ENCODE measurements around the gene SPTLC2. TPM values are rescaled to one million over a fixed set of nuclear protein-coding genes. Genes with fewer than 3 reads are reported as not detected.
A peak's percentile ranks its signal among the peaks of the same experiment; 100 is the strongest.

The SPTLC2 gene
- total RNA-seq, 4 donors from 2014 or later, result 14.5 to 51.3 (median 35.8) TPM

DNA sequence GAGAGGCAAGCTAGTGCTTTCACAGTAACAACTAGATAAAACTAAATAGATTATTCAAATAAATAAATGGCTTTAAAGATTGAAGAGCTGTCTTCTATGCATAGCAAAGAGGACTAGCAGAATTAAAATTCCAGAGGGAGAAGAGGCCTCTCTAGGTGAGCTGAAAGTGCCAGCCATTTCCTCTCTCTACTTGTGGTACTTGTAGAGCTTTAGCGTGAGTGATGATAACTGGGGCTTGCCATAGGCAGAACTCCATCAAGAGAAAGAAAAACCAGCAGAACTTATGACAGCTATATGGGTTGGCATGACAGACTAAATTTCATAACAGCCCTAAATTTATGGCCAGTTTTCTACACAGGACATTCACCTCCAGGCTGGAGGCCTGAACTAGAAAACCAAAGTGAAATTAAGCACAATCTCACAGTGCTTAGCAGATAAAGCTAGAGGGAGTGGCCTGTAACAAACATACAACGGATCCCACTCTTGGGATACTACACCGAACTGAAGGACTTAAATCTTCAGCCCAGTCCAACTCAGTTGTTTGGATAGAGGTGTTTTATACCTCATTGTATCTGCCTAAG, 11.0 kb downstream of the SPTLC2 start:
- Histone ChIP-seq H3K4me3 (no peak overlapping the region), H3K36me3 (no peaks in the 10 kb centered on the region), H3K9me3 (no peaks in the 10 kb centered on the region), H3K27ac (peak overlapping the region; percentile 19 to 76 (median 50)), H3K4me1 (peaks cover 3 to 69% (median 30%) of the 10 kb centered on the region in 4 donors), H3K27me3 (no peaks in the 10 kb centered on the region)
- 21 to 36% methylated on average over 1 to 3 of the region's 3 CpGs for WGBS, 2 donors (ENCODE audit: low coverage in 1 of 2)
- intact Hi-C loops (cut with DNase I; ENCODE audit: low total_unique reads), result no loop called here
- TF ChIP-seq EP300 (IDR thresholded peaks at IDR 0.05; ENCODE audit: low read depth) (no peak), POLR2A (IDR thresholded peaks at IDR 0.05) (no peak), POLR2AphosphoS5 (IDR thresholded peaks at IDR 0.05) (no peak)
- TF ChIP-seq, protein P1, sequence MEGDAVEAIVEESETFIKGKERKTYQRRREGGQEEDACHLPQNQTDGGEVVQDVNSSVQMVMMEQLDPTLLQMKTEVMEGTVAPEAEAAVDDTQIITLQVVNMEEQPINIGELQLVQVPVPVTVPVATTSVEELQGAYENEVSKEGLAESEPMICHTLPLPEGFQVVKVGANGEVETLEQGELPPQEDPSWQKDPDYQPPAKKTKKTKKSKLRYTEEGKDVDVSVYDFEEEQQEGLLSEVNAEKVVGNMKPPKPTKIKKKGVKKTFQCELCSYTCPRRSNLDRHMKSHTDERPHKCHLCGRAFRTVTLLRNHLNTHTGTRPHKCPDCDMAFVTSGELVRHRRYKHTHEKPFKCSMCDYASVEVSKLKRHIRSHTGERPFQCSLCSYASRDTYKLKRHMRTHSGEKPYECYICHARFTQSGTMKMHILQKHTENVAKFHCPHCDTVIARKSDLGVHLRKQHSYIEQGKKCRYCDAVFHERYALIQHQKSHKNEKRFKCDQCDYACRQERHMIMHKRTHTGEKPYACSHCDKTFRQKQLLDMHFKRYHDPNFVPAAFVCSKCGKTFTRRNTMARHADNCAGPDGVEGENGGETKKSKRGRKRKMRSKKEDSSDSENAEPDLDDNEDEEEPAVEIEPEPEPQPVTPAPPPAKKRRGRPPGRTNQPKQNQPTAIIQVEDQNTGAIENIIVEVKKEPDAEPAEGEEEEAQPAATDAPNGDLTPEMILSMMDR (IDR thresholded peaks at IDR 0.05), result no peak
- DNase-seq, result no peak
- in situ Hi-C loops (cut with MboI; ENCODE audit: low pct_ligation_motif_present in 1 of 4, low pct_unique_long_range_greater_than_20kb in 1 of 4, low sequenced_read_pairs in 3 of 4), result no loop called here

DNA sequence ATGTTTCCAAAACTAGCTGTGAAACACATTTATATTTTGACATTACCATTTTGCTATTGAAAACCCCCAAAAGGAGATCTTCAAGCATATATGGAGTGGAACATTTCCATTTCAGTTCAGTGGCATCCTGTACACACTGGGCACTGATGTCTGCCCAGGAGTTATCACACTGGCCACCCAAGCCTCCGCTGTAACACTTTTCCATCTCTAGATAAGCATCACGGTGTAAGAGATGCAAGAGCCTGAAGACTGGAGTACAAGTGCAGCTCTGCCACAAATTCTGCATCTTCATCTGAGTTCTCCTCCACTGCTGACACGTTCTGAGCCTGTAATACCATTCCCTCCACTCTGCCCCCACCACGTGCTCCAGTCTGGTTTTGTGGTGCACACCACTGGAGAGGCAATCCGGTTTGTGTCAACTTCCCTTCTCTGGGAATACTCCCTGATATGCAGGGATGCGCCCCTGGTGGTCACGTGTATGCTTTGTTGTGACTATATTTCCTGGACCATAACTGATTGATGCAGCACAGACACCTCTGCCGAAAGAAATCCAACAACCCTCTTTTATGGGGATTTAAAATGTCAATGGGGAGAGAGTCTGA, 12.7 kb downstream of the SPTLC2 start:
- peak; percentile 51 for DNase-seq
- no peak for TF ChIP-seq POLR2A (IDR thresholded peaks at IDR 0.05)
- TF ChIP-seq POLR2AphosphoS5 (IDR thresholded peaks at IDR 0.05), result no peak
- no peak for TF ChIP-seq EP300 (IDR thresholded peaks at IDR 0.05; ENCODE audit: low read depth)
- TF ChIP-seq, protein P1 (IDR thresholded peaks at IDR 0.05), result peak; percentile 8 to 47 (median 26)
- Histone ChIP-seq H3K4me3 (no peak overlapping the region), H3K36me3 (no peaks in the 10 kb centered on the region), H3K9me3 (no peaks in the 10 kb centered on the region), H3K27me3 (no peaks in the 10 kb centered on the region), H3K4me1 (peaks cover 10 to 75% (median 45%) of the 10 kb centered on the region in 4 donors), H3K27ac (no peak overlapping the region)
- intact Hi-C loops (cut with DNase I; ENCODE audit: low total_unique reads), result no loop called here
- 10 to 36% methylated on average over 4 to 8 of the region's 8 CpGs for WGBS, 2 donors (ENCODE audit: low coverage in 1 of 2)
- in situ Hi-C loops (cut with MboI; ENCODE audit: low pct_ligation_motif_present in 1 of 4, low pct_unique_long_range_greater_than_20kb in 1 of 4, low sequenced_read_pairs in 3 of 4), result no loop called here

DNA sequence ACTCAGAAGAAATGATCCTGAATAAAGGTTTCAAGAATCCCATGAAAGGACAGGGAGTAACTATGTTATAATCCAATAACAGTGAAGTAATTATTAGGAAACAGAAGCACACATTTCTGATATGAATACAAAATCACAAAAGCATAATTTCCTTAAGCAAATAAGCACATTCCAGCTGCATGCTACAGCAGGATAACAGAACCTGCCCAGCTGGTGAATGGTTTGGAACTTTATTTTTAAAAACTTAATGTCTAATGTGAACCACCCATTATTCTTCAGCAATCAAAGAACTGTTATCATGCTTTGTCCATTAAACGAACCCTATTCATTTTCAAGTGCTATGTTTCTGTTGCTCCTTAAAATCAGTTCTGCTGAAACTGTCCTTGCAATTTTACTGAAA, 13.4 kb downstream of the SPTLC2 start:
- peaks cover 10 to 75% (median 47%) of the 10 kb centered on the region in 4 donors for H3K4me1 ChIP-seq
- intact Hi-C loops (cut with DNase I; ENCODE audit: low total_unique reads) (no loop called here), in situ Hi-C loops (cut with MboI; ENCODE audit: low pct_ligation_motif_present in 1 of 4, low pct_unique_long_range_greater_than_20kb in 1 of 4, low sequenced_read_pairs in 3 of 4) (no loop called here)
- H3K36me3 ChIP-seq, result no peaks in the 10 kb centered on the region
- no peak for DNase-seq
- no peak overlapping the region for H3K27ac ChIP-seq
- WGBS, 2 donors (ENCODE audit: low coverage in 1 of 2), result 64 to 83% methylated on average over 1 of the region's 1 CpG
- no peaks in the 10 kb centered on the region for H3K27me3 ChIP-seq
- H3K9me3 ChIP-seq, result no peaks in the 10 kb centered on the region
- TF ChIP-seq, protein P1 (IDR thresholded peaks at IDR 0.05), result no peak
- TF ChIP-seq POLR2A (IDR thresholded peaks at IDR 0.05), result no peak
- no peak for TF ChIP-seq POLR2AphosphoS5 (IDR thresholded peaks at IDR 0.05)
- TF ChIP-seq EP300 (IDR thresholded peaks at IDR 0.05; ENCODE audit: low read depth), result no peak
- H3K4me3 ChIP-seq, result no peak overlapping the region

DNA sequence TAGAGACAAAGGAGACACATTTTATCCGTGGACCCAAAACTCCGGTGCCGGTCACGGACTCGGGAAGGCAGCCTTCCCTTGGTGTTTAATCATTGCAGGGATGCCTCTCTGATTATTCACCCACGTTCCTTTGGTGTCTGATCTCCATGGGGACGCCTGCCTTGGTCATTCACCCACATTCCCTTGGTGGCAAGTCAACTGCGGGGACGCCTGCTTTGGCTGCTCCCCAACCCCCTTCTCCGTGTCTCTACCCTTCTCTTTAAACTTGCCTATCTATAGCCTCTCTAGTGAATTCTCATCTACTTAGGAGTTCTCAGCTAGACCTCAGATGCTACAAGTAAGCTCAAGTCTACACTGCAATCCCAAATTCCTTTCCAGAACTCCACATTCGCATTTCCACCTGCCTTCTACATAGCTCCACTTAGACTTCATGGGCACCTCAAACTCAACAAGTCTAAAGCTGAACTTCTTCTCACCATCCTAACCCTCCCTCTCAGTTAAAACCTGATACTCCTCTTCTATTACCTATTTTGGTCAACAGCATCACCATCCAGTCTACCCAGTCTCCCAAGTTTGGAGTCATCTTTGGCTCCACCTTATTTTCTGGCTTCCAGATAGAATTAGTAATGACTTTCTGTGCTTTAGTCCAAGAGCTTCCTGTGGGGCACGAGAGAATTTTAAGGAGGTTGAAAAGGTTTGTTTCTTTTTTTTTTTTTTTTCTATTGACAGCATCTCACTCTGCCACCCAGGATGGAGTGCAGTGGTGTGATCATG, 14.4 kb downstream of the SPTLC2 start:
- H3K27me3 ChIP-seq, result no peaks in the 10 kb centered on the region
- intact Hi-C loops (cut with DNase I; ENCODE audit: low total_unique reads) (no loop called here), in situ Hi-C loops (cut with MboI; ENCODE audit: low pct_ligation_motif_present in 1 of 4, low pct_unique_long_range_greater_than_20kb in 1 of 4, low sequenced_read_pairs in 3 of 4) (no loop called here)
- peaks cover 0 to under 1% (median 0%) of the 10 kb centered on the region in 4 donors for H3K36me3 ChIP-seq
- TF ChIP-seq POLR2AphosphoS5 (IDR thresholded peaks at IDR 0.05), result no peak
- TF ChIP-seq POLR2A (IDR thresholded peaks at IDR 0.05), result no peak
- TF ChIP-seq, protein P1 (IDR thresholded peaks at IDR 0.05), result no peak
- TF ChIP-seq EP300 (IDR thresholded peaks at IDR 0.05; ENCODE audit: low read depth), result no peak
- 92 to 96% methylated on average over 10 to 12 of the region's 12 CpGs for WGBS, 2 donors (ENCODE audit: low coverage in 1 of 2)
- no peak for DNase-seq
- H3K4me3 ChIP-seq, result no peak overlapping the region
- no peak overlapping the region for H3K27ac ChIP-seq
- H3K9me3 ChIP-seq, result no peaks in the 10 kb centered on the region
- peaks cover 10 to 65% (median 44%) of the 10 kb centered on the region in 4 donors for H3K4me1 ChIP-seq
